ENCODE measurements around the gene TPX2.

Gene TPX2

GRCh38 chr20:31723319-31724078, 15.6 kb upstream of the TPX2 start (continued):
- no peak for TF ChIP-seq ZNF211 (tag by site-specific recombination; IDR thresholded peaks at IDR 0.05; ENCODE audit: low read depth)
- no peak for TF ChIP-seq ZNF791 (tag by site-specific recombination; IDR thresholded peaks at IDR 0.05)
- TF ChIP-seq TRIM28 (IDR thresholded peaks at IDR 0.05; ENCODE audit: borderline replicate concordance, low read length), result no peak
- no peak for TF ChIP-seq SALL2 (tag by site-specific recombination; IDR thresholded peaks at IDR 0.05; ENCODE audit: borderline replicate concordance)
- TF ChIP-seq ZNF639 (tag by site-specific recombination; IDR thresholded peaks at IDR 0.05), result peak; percentile 54; the same call in 1 of the 2 replicates
- no peak for TF ChIP-seq ZNF266 (tag by site-specific recombination; IDR thresholded peaks at IDR 0.05; ENCODE audit: low read depth)
- peak; percentile 88 for TF ChIP-seq ZIC2 (tag by site-specific recombination; IDR thresholded peaks at IDR 0.05)
- TF ChIP-seq REPIN1 (tag by site-specific recombination; IDR thresholded peaks at IDR 0.05; ENCODE audit: low read depth), result no peak
- TF ChIP-seq ZNF248 (tag by site-specific recombination; IDR thresholded peaks at IDR 0.05), result no peak
- no peak for TF ChIP-seq ZNF776 (tag by site-specific recombination; IDR thresholded peaks at IDR 0.05; ENCODE audit: borderline replicate concordance)
- no peak for TF ChIP-seq ZNF664 (tag by site-specific recombination; IDR thresholded peaks at IDR 0.05)
- TF ChIP-seq GFI1B (tag by site-specific recombination; IDR thresholded peaks at IDR 0.05), result no peak
- TF ChIP-seq ZNF214 (tag by site-specific recombination; IDR thresholded peaks at IDR 0.05; ENCODE audit: borderline replicate concordance), result no peak
- TF ChIP-seq ELK4 (IDR thresholded peaks at IDR 0.05; ENCODE audit: borderline replicate concordance, low read depth, low read length), result no peak; the same call in 1 of the 2 replicates
- TF ChIP-seq ZBTB1 (tag by site-specific recombination; IDR thresholded peaks at IDR 0.05), result no peak
- no peak for TF ChIP-seq ZNF513 (tag by site-specific recombination; IDR thresholded peaks at IDR 0.05)
- no peak for TF ChIP-seq ZNF473 (tag by site-specific recombination; IDR thresholded peaks at IDR 0.05)
- TF ChIP-seq PRDM4 (tag by site-specific recombination; IDR thresholded peaks at IDR 0.05), result no peak
- no peak for TF ChIP-seq MEIS1 (CRISPR knock-in tag; IDR thresholded peaks at IDR 0.05; ENCODE audit: borderline replicate concordance)
- TF ChIP-seq ZNF274 (IDR thresholded peaks at IDR 0.05; ENCODE audit: low read length), result no peak
- TF ChIP-seq ZNF274 (tag by site-specific recombination; IDR thresholded peaks at IDR 0.05; ENCODE audit: borderline replicate concordance), result no peak
- no peak for TF ChIP-seq ZNF677 (tag by site-specific recombination; IDR thresholded peaks at IDR 0.05)
- peak; percentile 89 for TF ChIP-seq ZXDB (tag by site-specific recombination; IDR thresholded peaks at IDR 0.05)
- no peak for TF ChIP-seq ZNF488 (tag by site-specific recombination; IDR thresholded peaks at IDR 0.05)
- no peak for TF ChIP-seq ZNF48 (tag by site-specific recombination; IDR thresholded peaks at IDR 0.05)
- TF ChIP-seq ZNF585B (tag by site-specific recombination; IDR thresholded peaks at IDR 0.05), result no peak
- TF ChIP-seq ZBTB26 (tag by site-specific recombination; optimal IDR thresholded peaks at IDR 0.05), result peak; percentile 99
- TF ChIP-seq ZBTB10 (tag by site-specific recombination; IDR thresholded peaks at IDR 0.05), result peak; percentile 100
- TF ChIP-seq ZBTB8A (tag by site-specific recombination; IDR thresholded peaks at IDR 0.05), result peak; percentile 2; the same call in 1 of the 2 replicates
